DOHH2 (cell line): ENCODE data around the gene C20orf96.

Experiments
- H3F3A ChIP-seq: fragments of 200-600 bp; sonication (generic), shearing (Covaris generic); 2 replicates; pipeline ENCODE4 v1.6.0; 2016; ENCODE audit warnings: antibody characterized with exemption, mild to moderate bottlenecking; ENCODE audit not compliant: control insufficient read depth, insufficient read depth
- H3K27ac ChIP-seq: fragments of 200-600 bp; sonication (generic); 2 replicates; pipeline ENCODE4 v1.5.1; 2014; ENCODE audit warnings: low read depth, mild to moderate bottlenecking, low read length, moderate library complexity
- H3K27me3 ChIP-seq: fragments of 200-600 bp; sonication (generic); 2 replicates; pipeline ENCODE4 v1.6.1; 2014; ENCODE audit warnings: mild to moderate bottlenecking, low read length, mixed read lengths; ENCODE audit not compliant: control insufficient read depth
- H3K36me3 ChIP-seq: fragments of 200-600 bp; sonication (generic); 2 replicates; pipeline ENCODE4 v1.6.1; 2014; ENCODE audit warnings: mild to moderate bottlenecking, low read length, moderate library complexity, mixed read lengths; ENCODE audit not compliant: control insufficient read depth
- H3K4me1 ChIP-seq: fragments of 200-600 bp; sonication (generic); 2 replicates; pipeline ENCODE4 v1.6.1; 2014; ENCODE audit warnings: mild to moderate bottlenecking, low read length, mixed read lengths; ENCODE audit not compliant: control insufficient read depth
- H3K4me2 ChIP-seq: fragments of 200-600 bp; sonication (generic); 2 replicates; pipeline ENCODE4 v1.6.0; 2014; ENCODE audit warnings: mild to moderate bottlenecking, low read length, moderate library complexity
- H3K4me3 ChIP-seq: fragments of 200-600 bp; sonication (generic); 2 replicates; pipeline ENCODE4 v1.5.1; 2014; ENCODE audit warnings: mild to moderate bottlenecking, low read length, mixed read lengths
- H3K79me2 ChIP-seq: fragments of 200-600 bp; sonication (generic); 2 replicates; pipeline ENCODE4 v1.6.1; 2014; ENCODE audit warnings: mild to moderate bottlenecking, low read length, mixed read lengths; ENCODE audit not compliant: control insufficient read depth
- H3K9me2 ChIP-seq: fragments of 200-600 bp; sonication (generic); replicated peaks from 2 replicates; pipeline ENCODE4 v1.6.1; 2014; ENCODE audit warnings: mild to moderate bottlenecking, low read length, mixed read lengths; ENCODE audit not compliant: control insufficient read depth
- H3K9me3 ChIP-seq: fragments of 200-600 bp; sonication (generic); 2 replicates; pipeline ENCODE4 v1.6.1; 2014; ENCODE audit warnings: antibody characterized with exemption, low read length, mixed read lengths; ENCODE audit not compliant: control insufficient read depth, insufficient read depth
- H4K20me1 ChIP-seq: fragments of 200-600 bp; sonication (generic); 2 replicates; pipeline ENCODE4 v1.6.0; 2014; ENCODE audit warnings: low read depth, mild to moderate bottlenecking, antibody characterized with exemption, low read length, moderate library complexity; ENCODE audit not compliant: control insufficient read depth, insufficient read depth
- EZH2phosphoT487 ChIP-seq: fragments of 200-600 bp; sonication (generic); IDR thresholded peaks from 2 replicates; pipeline ENCODE4 v1.6.1; 2017; ENCODE audit warnings: borderline replicate concordance, mild to moderate bottlenecking, antibody characterized with exemption, low read length, moderate library complexity, mixed read lengths
- TF ChIP-seq, protein P1 (sequence below): fragments of 200-600 bp; sonication (generic); IDR thresholded peaks from one replicate; pipeline ENCODE4 v1.5.1; 2014; ENCODE audit warnings: antibody characterized with exemption, mild to moderate bottlenecking, low read depth, low read length; ENCODE audit not compliant: poor library complexity, severe bottlenecking

Gene C20orf96

DNA sequence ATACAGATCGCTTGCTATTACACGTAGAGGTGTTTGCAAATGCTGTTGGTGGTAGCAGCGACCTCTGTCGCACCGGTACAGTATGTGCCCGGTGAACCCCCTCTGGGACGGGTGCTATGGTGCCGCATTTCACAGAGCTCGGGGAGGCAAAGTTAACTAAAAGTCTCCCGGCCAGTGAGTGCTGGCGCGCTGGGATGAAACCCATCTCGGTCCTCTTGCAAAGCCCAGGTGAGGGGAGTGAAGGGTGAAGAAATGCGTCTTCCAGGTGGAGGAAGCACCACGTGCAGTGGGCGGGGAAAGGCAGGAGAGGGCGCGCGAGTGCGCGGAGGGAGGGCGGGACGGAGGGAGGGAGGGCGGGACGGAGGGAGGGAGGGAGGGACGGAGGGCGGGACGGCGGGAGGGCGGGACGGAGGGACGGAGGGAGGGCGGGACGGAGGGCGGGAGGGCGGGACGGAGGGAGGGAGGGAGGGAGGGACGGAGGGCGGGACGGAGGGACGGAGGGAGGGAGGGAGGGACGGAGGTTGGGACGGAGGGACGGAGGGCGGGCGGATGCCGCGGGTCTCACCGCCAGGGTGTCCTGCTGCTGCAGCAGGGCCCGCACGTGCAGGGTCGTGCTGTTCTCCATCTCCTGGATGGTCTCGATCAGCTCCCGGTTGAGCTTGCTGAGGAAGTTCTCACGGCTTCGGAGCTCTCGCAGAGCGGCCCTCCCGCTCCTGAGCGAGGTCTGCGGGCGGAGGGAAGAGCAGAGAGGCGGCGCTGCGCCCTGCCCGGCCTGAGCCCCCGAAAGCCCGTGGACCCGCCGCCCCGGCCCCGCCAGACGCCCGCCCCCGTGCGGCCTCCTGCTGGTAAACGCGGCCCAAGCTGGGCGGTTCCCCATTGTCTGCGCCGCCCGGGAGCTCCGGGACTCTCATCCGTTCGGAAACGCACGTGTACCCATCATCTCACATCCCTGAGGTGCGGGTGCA, 11.7 kb downstream of the C20orf96 start:
- no peak overlapping the region for H3K27ac ChIP-seq
- no peaks in the 10 kb centered on the region for H3K27me3 ChIP-seq
- no peaks in the 10 kb centered on the region for H3K79me2 ChIP-seq
- H3K36me3 ChIP-seq, result peaks cover 18% of the 10 kb centered on the region; the same call in 1 of the 2 replicates
- H3K9me2 ChIP-seq, result no peaks in the 10 kb centered on the region
- H4K20me1 ChIP-seq, result no peaks in the 10 kb centered on the region
- no peaks in the 10 kb centered on the region for H3K4me1 ChIP-seq
- H3K4me2 ChIP-seq, result no peak overlapping the region
- H3F3A ChIP-seq, result no peaks in the 10 kb centered on the region
- no peak for TF ChIP-seq EZH2phosphoT487
- TF ChIP-seq, protein P1, sequence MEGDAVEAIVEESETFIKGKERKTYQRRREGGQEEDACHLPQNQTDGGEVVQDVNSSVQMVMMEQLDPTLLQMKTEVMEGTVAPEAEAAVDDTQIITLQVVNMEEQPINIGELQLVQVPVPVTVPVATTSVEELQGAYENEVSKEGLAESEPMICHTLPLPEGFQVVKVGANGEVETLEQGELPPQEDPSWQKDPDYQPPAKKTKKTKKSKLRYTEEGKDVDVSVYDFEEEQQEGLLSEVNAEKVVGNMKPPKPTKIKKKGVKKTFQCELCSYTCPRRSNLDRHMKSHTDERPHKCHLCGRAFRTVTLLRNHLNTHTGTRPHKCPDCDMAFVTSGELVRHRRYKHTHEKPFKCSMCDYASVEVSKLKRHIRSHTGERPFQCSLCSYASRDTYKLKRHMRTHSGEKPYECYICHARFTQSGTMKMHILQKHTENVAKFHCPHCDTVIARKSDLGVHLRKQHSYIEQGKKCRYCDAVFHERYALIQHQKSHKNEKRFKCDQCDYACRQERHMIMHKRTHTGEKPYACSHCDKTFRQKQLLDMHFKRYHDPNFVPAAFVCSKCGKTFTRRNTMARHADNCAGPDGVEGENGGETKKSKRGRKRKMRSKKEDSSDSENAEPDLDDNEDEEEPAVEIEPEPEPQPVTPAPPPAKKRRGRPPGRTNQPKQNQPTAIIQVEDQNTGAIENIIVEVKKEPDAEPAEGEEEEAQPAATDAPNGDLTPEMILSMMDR, result no peak
- no peak overlapping the region for H3K4me3 ChIP-seq
- no peaks in the 10 kb centered on the region for H3K9me3 ChIP-seq

GRCh38 chr20:278181-278580, 12.4 kb downstream of the C20orf96 start:
- Histone ChIP-seq H3K4me3 (no peak overlapping the region), H3K9me2 (no peaks in the 10 kb centered on the region), H3K36me3 (peaks cover 18% of the 10 kb centered on the region; the same call in 1 of the 2 replicates), H3F3A (no peaks in the 10 kb centered on the region), H3K4me2 (no peak overlapping the region), H4K20me1 (no peaks in the 10 kb centered on the region), H3K9me3 (no peaks in the 10 kb centered on the region), H3K27me3 (no peaks in the 10 kb centered on the region), H3K4me1 (no peaks in the 10 kb centered on the region), H3K79me2 (no peaks in the 10 kb centered on the region), H3K27ac (no peak overlapping the region)
- TF ChIP-seq, protein P1, result no peak
- no peak for TF ChIP-seq EZH2phosphoT487

GRCh38 chr20:277496-277781, 13.1 kb downstream of the C20orf96 start:
- no peaks in the 10 kb centered on the region for H3K9me3 ChIP-seq
- TF ChIP-seq, protein P1, result no peak
- no peak for TF ChIP-seq EZH2phosphoT487
- no peaks in the 10 kb centered on the region for H4K20me1 ChIP-seq
- peaks cover 18% of the 10 kb centered on the region; the same call in 1 of the 2 replicates for H3K36me3 ChIP-seq
- no peaks in the 10 kb centered on the region for H3K79me2 ChIP-seq
- H3K27ac ChIP-seq, result no peak overlapping the region
- no peaks in the 10 kb centered on the region for H3K27me3 ChIP-seq
- H3K4me3 ChIP-seq, result no peak overlapping the region
- no peak overlapping the region for H3K4me2 ChIP-seq
- H3K4me1 ChIP-seq, result no peaks in the 10 kb centered on the region
- H3F3A ChIP-seq, result no peaks in the 10 kb centered on the region
- H3K9me2 ChIP-seq, result no peaks in the 10 kb centered on the region
